Ishikawa (cell line): ENCODE data around the gene CHURC1.

Experiments
- CEBPB ChIP-seq: IDR thresholded peaks from 2 replicates; pipeline ENCODE4 v1.6.1; 2012
- CREB1 ChIP-seq: IDR thresholded peaks from 2 replicates; pipeline ENCODE4 v1.6.1; 2012; ENCODE audit warnings: low read depth
- EGR1 ChIP-seq: IDR thresholded peaks from 2 replicates; pipeline ENCODE4 v1.6.1; 2012
- EP300 ChIP-seq: IDR thresholded peaks from 2 replicates; pipeline ENCODE4 v1.6.1; 2012; ENCODE audit warnings: borderline replicate concordance
- FOXM1 ChIP-seq: IDR thresholded peaks from 2 replicates; pipeline ENCODE4 v1.6.1; 2012; ENCODE audit warnings: low read depth, borderline replicate concordance
- MAX ChIP-seq: IDR thresholded peaks from 2 replicates; pipeline ENCODE4 v1.6.1; 2012
- NFIC ChIP-seq: IDR thresholded peaks from 2 replicates; pipeline ENCODE4 v1.6.1; 2012
- RAD21 ChIP-seq: IDR thresholded peaks from 2 replicates; pipeline ENCODE4 v1.6.1; 2012; ENCODE audit warnings: low read depth
- REST ChIP-seq: IDR thresholded peaks from 2 replicates; pipeline ENCODE4 v1.6.1; 2012; ENCODE audit warnings: low read depth, mild to moderate bottlenecking
- TAF1 ChIP-seq: IDR thresholded peaks from 2 replicates; pipeline ENCODE4 v1.6.1; 2012; ENCODE audit warnings: low read depth, mild to moderate bottlenecking
- TCF12 ChIP-seq: IDR thresholded peaks from 2 replicates; pipeline ENCODE4 v1.6.1; 2012; ENCODE audit warnings: low read depth
- TEAD4 ChIP-seq: IDR thresholded peaks from 2 replicates; pipeline ENCODE4 v1.6.1; 2012
- USF1 ChIP-seq: IDR thresholded peaks from 2 replicates; pipeline ENCODE4 v1.6.1; 2012
- YY1 ChIP-seq: IDR thresholded peaks from 2 replicates; pipeline ENCODE4 v1.6.1; 2012; ENCODE audit warnings: low read depth
- ZBTB7A ChIP-seq: IDR thresholded peaks from 2 replicates; pipeline ENCODE4 v1.6.1; 2012; ENCODE audit warnings: low read depth

The CHURC1 gene

GRCh38 chr14:64875350-64875749 is 38.9 kb upstream of the CHURC1 start:
- TF ChIP-seq NFIC: no peak
- TF ChIP-seq YY1: no peak
- no peak for TF ChIP-seq FOXM1

- no peak for TF ChIP-seq NFIC
- no peak for TF ChIP-seq EP300
- no peak for TF ChIP-seq REST
- TF ChIP-seq FOXM1: no peak
- TF ChIP-seq EGR1: no peak
- TF ChIP-seq TAF1: no peak
- TF ChIP-seq MAX: no peak
- no peak for TF ChIP-seq USF1
- TF ChIP-seq ZBTB7A: no peak
- TF ChIP-seq TCF12: no peak
- TF ChIP-seq TEAD4: no peak
- no peak for TF ChIP-seq YY1
- no peak for TF ChIP-seq CEBPB
- TF ChIP-seq CREB1: no peak
- TF ChIP-seq RAD21: no peak
These were observed 36.4 kb upstream of the CHURC1 start for GRCh38 chr14:64877846-64878245.

GRCh38 chr14:64878837-64879634 is 35.2 kb upstream of the CHURC1 start:
- no peak for TF ChIP-seq EGR1
- TF ChIP-seq REST: no peak
- TF ChIP-seq TAF1: no peak
- TF ChIP-seq USF1: no peak

GRCh38 chr14:64879635-64880220 is 34.5 kb upstream of the CHURC1 start, which contains the start of gene SPTB:
SPTB (minus strand) TSS chr14:64879907; CDS start chr14:64823094, 56,813 bp downstream.
- TF ChIP-seq EGR1 (peak; percentile 85), CEBPB (no peak)

GRCh38 chr14:64880221-64881121 is 33.8 kb upstream of the CHURC1 start:
- no peak for TF ChIP-seq TCF12
- no peak for TF ChIP-seq MAX
- no peak; the same call in 1 of the 2 replicates for TF ChIP-seq ZBTB7A
- no peak for TF ChIP-seq CREB1

GRCh38 chr14:64885559-64885958 is 28.7 kb upstream of the CHURC1 start:
- TF ChIP-seq EP300: no peak
- no peak for TF ChIP-seq NFIC
- TF ChIP-seq FOXM1: no peak
- no peak for TF ChIP-seq YY1
- no peak for TF ChIP-seq TEAD4
- no peak for TF ChIP-seq TCF12
- TF ChIP-seq CEBPB: no peak
- TF ChIP-seq RAD21: no peak
- no peak for TF ChIP-seq EGR1
- no peak for TF ChIP-seq CREB1
- no peak for TF ChIP-seq USF1
- no peak for TF ChIP-seq TAF1
- no peak for TF ChIP-seq MAX
- TF ChIP-seq REST: no peak
